ENCODE results near the gene AOC3. TPM values are rescaled to one million over a fixed set of nuclear protein-coding genes. Genes with fewer than 3 reads are reported as not detected.

Gene AOC3
- total RNA-seq (2014; rRNA removed; shearing (Covaris generic)) = 0.11 TPM in 1 of 2 replicates, not detected in the other
- polyA plus RNA-seq (2015; cell fraction: cytosol; rRNA removed) = 0.34 and 0.36 TPM in 2 replicates
- polyA plus RNA-seq (2015; cell fraction: nucleus; rRNA removed) = 1.2 and 1.5 TPM in 2 replicates

GRCh38 chr17:42850954-42851353 is at the start of gene AOC3:
Gene AOC3 (plus strand): TSS chr17:42851199. CDS start chr17:42851344, 145 bp downstream.
- DNase-seq (ENCODE audit: low read depth) = no peak

- no peak for DNase-seq (ENCODE audit: low read depth)
Measured at GRCh38 chr17:42803074-42803883, 47.7 kb upstream of the AOC3 start.

GRCh38 chr17:42804918-42805367 is 46.1 kb upstream of the AOC3 start:
- no peak for DNase-seq (ENCODE audit: low read depth)

GRCh38 chr17:42806249-42806648 is 44.8 kb upstream of the AOC3 start:
- no peak for DNase-seq (ENCODE audit: low read depth)

- DNase-seq (ENCODE audit: low read depth) = peak; percentile 70
Measured at GRCh38 chr17:42809250-42809649, 41.7 kb upstream of the AOC3 start.

- peak; percentile 97 for DNase-seq (ENCODE audit: low read depth)
Measured at GRCh38 chr17:42814633-42815399, 36.2 kb upstream of the AOC3 start.

- peak; percentile 74 for DNase-seq (ENCODE audit: low read depth)
Measured at GRCh38 chr17:42817866-42818265, 33.1 kb upstream of the AOC3 start.

- DNase-seq (ENCODE audit: low read depth) = no peak
Measured at GRCh38 chr17:42818379-42818778, 32.6 kb upstream of the AOC3 start.

GRCh38 chr17:42819939-42820535 is 31.0 kb upstream of the AOC3 start:
- DNase-seq (ENCODE audit: low read depth) = peak; percentile 48

GRCh38 chr17:42821176-42821575 is 29.8 kb upstream of the AOC3 start:
- no peak for DNase-seq (ENCODE audit: low read depth)

- no peak for DNase-seq (ENCODE audit: low read depth)
Measured at GRCh38 chr17:42827472-42827871, 23.5 kb upstream of the AOC3 start.

GRCh38 chr17:42830971-42831370 is 20.0 kb upstream of the AOC3 start:
- no peak for DNase-seq (ENCODE audit: low read depth)

- DNase-seq (ENCODE audit: low read depth) = no peak
Measured at GRCh38 chr17:42832213-42832933, 18.6 kb upstream of the AOC3 start.

- DNase-seq (ENCODE audit: low read depth) = peak; percentile 83
Measured at GRCh38 chr17:42832934-42833766, 17.8 kb upstream of the AOC3 start, which contains the start of gene PSME3. Gene PSME3 (plus strand): TSS chr17:42833397. CDS start chr17:42833632, 235 bp downstream.

GRCh38 chr17:42833767-42834422 is 17.1 kb upstream of the AOC3 start:
- DNase-seq (ENCODE audit: low read depth) = no peak

GRCh38 chr17:42835732-42836131 is 15.3 kb upstream of the AOC3 start:
- DNase-seq (ENCODE audit: low read depth) = no peak

GRCh38 chr17:42841975-42842685 is 8.9 kb upstream of the AOC3 start:
- no peak for DNase-seq (ENCODE audit: low read depth)

- peak; percentile 44 for DNase-seq (ENCODE audit: low read depth)
Measured at GRCh38 chr17:42843358-42843934, 7.6 kb upstream of the AOC3 start.
